SIG-M5 treated with dmso at 0.1 percent for 504 hours (cell line): Measurements from ENCODE around the gene EIF3D.
"Not testable (repeated sequence)": the region's sequence is repeated elsewhere in the genome, so short reads cannot be mapped to it uniquely, and the experiment has no call there.

Source experiments
- DNase-seq: peaks from one replicate; lab custom pipeline; 2025; ENCODE audit not compliant: unreplicated experiment; lab: John Stamatoyannopoulos, UW

The EIF3D gene

GRCh38 chr22:36550701-36551495 lies 21.9 kb upstream of the EIF3D start:
- DNase-seq: no peak

GRCh38 chr22:36549033-36549432 lies 20.1 kb upstream of the EIF3D start:
- no peak for DNase-seq

GRCh38 chr22:36548606-36549005 lies 19.6 kb upstream of the EIF3D start:
- no peak for DNase-seq

DNA sequence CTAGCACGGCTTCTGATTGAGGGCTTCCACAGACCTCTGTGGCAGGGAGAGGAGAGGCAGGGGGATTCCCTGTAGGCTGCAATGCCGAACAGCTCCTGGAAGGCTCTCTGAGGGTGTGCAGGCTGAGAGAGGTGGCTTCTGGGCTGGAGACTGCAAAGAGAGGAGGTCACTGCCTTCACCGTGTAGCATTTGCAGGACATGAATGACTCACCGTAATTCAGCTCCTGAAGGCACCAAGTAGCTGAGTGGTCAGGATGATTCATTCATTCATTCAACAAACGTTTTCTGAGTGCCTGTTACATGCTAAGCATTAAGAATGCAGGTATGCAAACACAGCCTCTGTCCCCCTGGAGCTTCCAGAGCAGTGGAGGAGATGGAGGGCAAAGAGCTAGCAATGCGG lies 18.0 kb upstream of the EIF3D start:
- DNase-seq: no peak

DNA sequence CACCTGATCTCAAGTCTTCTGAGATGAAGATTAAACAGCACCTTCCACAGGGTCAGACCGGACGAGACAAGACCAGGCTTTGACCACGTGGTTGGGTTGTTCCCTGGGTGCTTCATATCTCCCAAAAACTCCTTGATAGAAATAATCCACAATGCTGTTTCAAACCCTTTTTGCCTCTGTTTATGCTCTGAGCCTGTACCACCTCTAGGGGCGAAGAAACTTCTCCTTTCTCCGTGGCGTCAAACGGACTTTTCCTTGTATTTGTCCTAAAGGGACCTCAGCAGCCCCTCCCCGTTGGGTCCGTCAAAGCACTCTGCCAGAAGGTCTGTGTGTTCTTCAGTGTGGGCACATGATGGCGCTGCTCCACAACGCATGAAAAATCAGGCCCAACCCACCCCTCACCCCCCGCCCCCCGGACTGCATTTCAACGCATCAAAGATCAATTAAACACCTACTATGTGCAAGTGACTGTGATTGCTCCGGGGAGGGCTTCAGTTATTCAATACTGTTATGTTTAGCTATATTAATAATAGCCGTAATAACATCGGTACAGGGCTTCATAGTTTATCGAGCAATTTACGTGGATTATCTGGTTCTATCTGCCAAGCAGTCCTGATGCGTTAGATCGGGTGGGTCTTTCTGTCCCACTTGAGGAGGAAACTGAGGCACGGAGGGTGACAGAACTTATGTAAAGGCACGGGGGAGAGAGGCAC lies 17.3 kb upstream of the EIF3D start:
- peak; percentile 67 for DNase-seq

GRCh38 chr22:36544107-36544620 lies 15.2 kb upstream of the EIF3D start:
- DNase-seq: no peak

DNA sequence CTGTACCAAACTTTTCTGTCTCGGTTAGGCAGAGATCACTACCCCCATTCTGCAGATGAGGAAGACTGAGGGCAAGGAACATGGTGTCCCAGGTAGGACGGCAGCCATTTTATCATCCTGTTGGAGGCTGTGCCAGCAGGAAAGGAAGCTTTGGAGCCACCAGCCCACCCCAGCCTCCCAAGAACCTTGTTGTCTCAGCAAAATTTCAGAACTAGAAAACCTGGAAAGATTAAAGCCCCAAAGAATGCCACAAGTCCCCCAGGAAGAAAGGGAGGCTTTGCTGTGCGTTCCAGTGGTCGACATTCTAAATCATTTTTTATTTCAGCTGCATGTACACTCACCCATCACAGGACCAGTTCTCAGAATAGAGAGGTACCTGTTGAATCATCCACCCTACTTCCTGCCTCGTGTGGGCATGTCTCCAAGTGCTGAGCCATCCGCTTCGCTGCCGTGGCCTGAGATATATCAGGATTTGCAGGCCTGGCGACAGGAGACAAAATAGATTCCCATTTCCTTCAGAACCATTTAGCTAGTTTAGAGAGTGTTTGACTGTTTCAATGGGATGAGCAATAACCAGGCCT lies 13.0 kb upstream of the EIF3D start:
- DNase-seq: no peak

- no peak for DNase-seq
Measured at GRCh38 chr22:36540867-36541642, 12.1 kb upstream of the EIF3D start.

DNA sequence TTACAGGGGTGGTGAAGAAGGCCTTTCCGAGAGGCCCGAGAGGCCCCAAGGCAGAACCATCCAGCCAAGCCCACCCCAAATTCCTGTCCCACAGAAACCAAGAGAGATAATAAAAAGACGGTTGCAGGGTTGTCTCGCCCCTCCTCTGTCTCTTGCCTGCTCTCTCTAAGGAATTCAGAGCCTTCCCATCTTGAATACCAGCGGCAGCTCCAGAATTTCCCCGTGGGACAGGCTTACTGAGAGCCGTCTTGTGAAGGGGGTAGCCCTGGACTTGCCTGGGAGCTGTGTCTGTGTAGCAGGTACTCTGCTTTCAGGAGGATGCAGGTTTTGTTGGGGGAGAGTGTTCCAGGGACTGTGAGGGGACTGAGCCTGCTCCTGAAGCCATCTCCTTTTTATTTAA lies 9.6 kb upstream of the EIF3D start:
- DNase-seq: no peak

DNA sequence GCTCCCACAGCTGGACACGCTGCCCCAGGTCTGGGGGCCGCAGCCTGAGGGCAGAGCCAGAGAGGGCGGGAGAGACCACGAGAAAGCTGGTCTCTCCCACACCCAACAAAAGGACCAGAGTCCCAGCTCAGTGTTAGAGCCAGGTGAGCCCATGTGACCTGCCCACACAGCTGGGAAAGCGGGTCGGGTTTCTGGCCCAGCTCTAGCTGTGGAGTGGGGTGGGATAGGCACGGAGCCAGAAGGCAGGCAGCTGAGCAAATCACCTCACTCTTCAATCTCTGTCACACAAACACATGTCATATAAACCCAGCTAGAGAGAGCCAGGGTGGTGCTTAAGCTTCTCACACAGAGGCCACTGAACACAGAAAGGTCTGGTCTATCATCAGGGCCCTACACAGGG lies 7.8 kb upstream of the EIF3D start:
- DNase-seq: no peak

DNA sequence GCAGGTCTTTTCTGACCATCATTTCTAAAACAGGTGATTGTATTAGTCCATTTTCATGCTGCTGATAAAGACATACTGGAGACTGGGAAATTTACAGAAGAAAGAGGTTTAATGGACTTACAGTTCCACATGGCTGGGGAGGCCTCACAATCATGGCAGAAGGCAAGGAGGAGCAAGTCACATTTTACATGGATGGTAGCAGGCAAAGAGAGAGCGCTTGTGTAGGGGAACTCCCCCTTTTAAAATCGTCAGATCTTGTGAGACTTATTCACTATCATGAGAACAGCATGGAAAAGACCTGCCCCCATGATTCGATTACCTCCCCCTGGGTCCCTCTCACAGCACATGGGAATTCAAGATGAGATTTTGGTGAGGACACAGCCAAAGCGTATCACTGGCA lies 4.4 kb upstream of the EIF3D start:
- DNase-seq: not testable (repeated sequence)

GRCh38 chr22:36532466-36532865 lies 3.5 kb upstream of the EIF3D start:
- DNase-seq: no peak

- no peak for DNase-seq
Measured at GRCh38 chr22:36528341-36528740, 625 bp downstream of the EIF3D start.

GRCh38 chr22:36522662-36523061 lies 6.3 kb downstream of the EIF3D start:
- DNase-seq: no peak

GRCh38 chr22:36520423-36520822 lies 8.5 kb downstream of the EIF3D start:
- DNase-seq: peak; percentile 23

GRCh38 chr22:36519906-36520305 lies 9.1 kb downstream of the EIF3D start:
- peak; percentile 30 for DNase-seq

DNA sequence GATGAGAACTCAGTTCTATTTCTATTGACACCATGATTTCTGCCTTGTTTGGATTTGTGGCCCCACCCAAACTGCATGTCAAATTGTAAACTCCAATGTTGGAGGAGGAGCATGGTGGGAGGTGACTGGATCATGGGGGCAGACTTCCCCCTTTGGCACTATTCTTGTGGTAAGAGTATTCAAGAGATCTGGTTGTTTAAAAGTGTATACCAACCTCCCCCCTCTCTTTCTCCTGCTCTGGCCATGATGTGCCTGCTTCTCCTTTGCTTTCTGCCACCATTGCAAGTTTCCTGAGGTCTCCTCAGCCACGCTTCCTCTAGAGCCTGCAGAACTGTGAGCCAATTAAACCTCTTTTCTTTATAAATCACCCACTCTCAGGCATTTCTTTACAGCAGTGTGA lies 14.2 kb downstream of the EIF3D start:
- no peak for DNase-seq

DNA sequence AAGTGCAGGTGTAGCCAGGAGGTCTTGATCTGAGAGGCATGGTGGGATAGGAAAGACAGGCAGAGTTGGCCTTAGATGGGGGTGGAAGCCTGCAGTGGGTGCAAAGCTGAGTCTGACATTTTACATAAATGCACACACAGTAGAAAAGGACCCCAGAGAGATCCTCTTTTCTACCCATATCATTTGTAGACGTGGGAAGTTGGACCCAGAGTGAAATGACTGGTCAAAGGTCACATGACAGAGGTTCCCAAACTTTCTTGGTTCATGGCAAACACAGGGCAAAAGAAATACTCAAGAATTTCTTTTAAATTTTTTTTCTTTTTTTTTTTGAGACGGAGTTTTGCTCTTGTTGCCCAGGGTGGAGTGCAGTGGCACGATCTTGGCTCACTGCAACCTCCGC lies 16.0 kb downstream of the EIF3D start:
- DNase-seq: no peak

- DNase-seq: no peak
Measured at GRCh38 chr22:36512333-36512732, 16.6 kb downstream of the EIF3D start.

DNA sequence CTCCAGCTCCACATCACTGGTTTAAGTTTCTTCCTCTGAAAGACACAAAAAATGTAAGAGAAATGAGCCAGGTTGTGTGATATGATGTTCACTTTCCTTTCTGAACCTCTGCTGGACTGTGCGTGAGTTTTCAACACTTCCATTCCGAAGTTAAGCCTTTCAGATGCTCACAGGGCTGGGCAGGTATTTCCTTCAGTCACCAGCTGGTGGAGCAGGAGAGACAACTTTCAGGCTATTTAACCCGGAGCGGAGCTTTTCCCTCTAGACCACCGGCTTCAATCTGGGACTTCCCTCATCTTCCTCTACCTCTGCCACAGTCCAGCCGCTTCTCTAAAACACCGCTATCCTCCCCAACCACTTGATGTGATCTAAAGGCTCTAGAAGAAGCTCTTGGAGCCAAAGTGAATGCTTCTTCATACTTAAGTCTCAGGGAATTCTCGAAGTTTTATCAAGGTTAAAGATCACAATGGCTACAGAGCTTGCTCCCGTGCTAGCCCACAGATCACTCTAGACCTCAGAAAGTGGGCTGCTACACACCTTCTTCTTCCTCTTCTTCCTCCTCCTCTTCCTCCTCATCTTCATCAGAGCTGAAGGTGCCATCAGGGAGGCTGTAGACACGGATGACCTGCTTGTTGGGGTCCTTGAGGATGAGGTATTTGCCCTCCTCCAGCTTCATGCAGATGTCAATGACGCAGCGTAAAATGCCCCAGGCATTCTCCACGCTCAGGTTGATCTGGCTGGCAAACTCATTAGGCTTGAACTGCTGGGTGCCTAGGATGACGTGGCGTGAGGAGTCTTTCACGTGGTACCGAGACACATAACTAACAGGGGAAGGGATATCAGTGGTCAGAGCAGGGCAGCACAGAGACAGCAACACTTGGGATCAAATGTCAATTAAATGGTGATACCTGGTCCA lies 17.7 kb downstream of the EIF3D start:
- DNase-seq: peak; percentile 62
